GM12878 (cell line): Measurements from ENCODE around the gene SPATA32. TPM values are rescaled to one million over a fixed set of nuclear protein-coding genes. Genes with fewer than 3 reads are reported as not detected.

ENCODE experiments used
- ATAC-seq: fragments of 200-7000 bp; cut with Tn5 transposase; 3 replicates; pipeline ENCODE4 v1.9.1; 2020; ENCODE audit warnings: mild to moderate bottlenecking, moderate library complexity
- BruUV-seq: library from RNA; stranded (reverse); fragments of 400-500 nt; replicated peaks from 2 replicates; lab custom pipeline; 2021; lab: Mats Ljungman, UMichigan
- CTCF ChIA-PET: fragments of 300-600 bp; sonication (Branson Sonifier 250); formaldehyde crosslinking; extraction: SDS; loops from one replicate; lab custom pipeline; 2021; ENCODE audit warnings: inconsistent platforms; lab: Yijun Ruan, JAX
- POLR2A ChIA-PET: fragments of 350-600 bp; formaldehyde crosslinking; extraction: SDS; loops from one replicate; lab custom pipeline; 2021; ENCODE audit warnings: inconsistent platforms; lab: Charles Lee
- RAD21 ChIA-PET: fragments of 300-600 bp; sonication (Branson Sonifier 250); formaldehyde crosslinking; loops from one replicate; lab custom pipeline; 2023; ENCODE audit warnings: antibody characterized with exemption; ENCODE audit not compliant: unreplicated experiment; lab: Charles Lee
- SMC1A ChIA-PET: fragments of 300-600 bp; sonication (Branson Sonifier 250); formaldehyde crosslinking; loops from one replicate; lab custom pipeline; 2023; ENCODE audit not compliant: unreplicated experiment, uncharacterized antibody; lab: Charles Lee
- DNase-seq: peaks from one replicate; pipeline ENCODE4 v3.0.0-alpha.2; 2011; ENCODE audit warnings: low read depth, low spot score
- FAIRE-seq: peaks from 3 replicates; lab custom pipeline; 2011; peaks lifted over from hg19 to GRCh38; lab: Jason Lieb, UNC
- H2AFZ ChIP-seq: 2 replicates; pipeline ENCODE4 v1.6.0; 2011; ENCODE audit warnings: low read depth, low read length, control low read depth; ENCODE audit not compliant: control insufficient read depth
- H3K27ac ChIP-seq: 2 replicates; pipeline ENCODE4 v1.5.1; 2011; ENCODE audit warnings: control low read depth; ENCODE audit not compliant: control insufficient read depth, insufficient read depth
- H3K27me3 ChIP-seq, 2 experiments: replicated peaks in 1 of 2; 2 replicates each; pipeline versions ENCODE4 v1.6.0 to v1.6.1; 2011; ENCODE audit warnings: low read length in 1 of 2; ENCODE audit not compliant: control insufficient read depth in 2 of 2, insufficient read depth in 2 of 2
- H3K36me3 ChIP-seq, 2 experiments: 2 replicates each; pipeline ENCODE4 v1.5.1; 2011; ENCODE audit warnings: low read length in 1 of 2; ENCODE audit not compliant: control insufficient read depth in 2 of 2, insufficient read depth in 2 of 2
- H3K4me1 ChIP-seq: 2 replicates; pipeline ENCODE4 v1.6.1; 2011; ENCODE audit warnings: mild to moderate bottlenecking, low read length, moderate library complexity, mixed read lengths; ENCODE audit not compliant: control insufficient read depth, insufficient read depth
- H3K4me2 ChIP-seq: 2 replicates; pipeline ENCODE4 v1.6.0; 2011; ENCODE audit warnings: control low read depth; ENCODE audit not compliant: control insufficient read depth, insufficient read depth
- H3K4me3 ChIP-seq: fragments of 200-600 bp; sonication (generic); 2 replicates; pipeline ENCODE4 v1.5.1; 2016
- H3K79me2 ChIP-seq: 2 replicates; pipeline ENCODE4 v1.6.0; 2011; ENCODE audit warnings: low read length; ENCODE audit not compliant: control insufficient read depth, insufficient read depth
- H3K9ac ChIP-seq: 2 replicates; pipeline ENCODE4 v1.8.0; 2011; ENCODE audit warnings: low read length, control low read depth, mixed read lengths; ENCODE audit not compliant: control insufficient read depth, insufficient read depth
- H3K9me3 ChIP-seq: replicated peaks from 3 replicates; pipeline ENCODE4 v1.5.1; 2011; ENCODE audit warnings: mild to moderate bottlenecking, low read length; ENCODE audit not compliant: control insufficient read depth, insufficient read depth
- H4K20me1 ChIP-seq: 2 replicates; pipeline ENCODE4 v1.6.0; 2011; ENCODE audit not compliant: control insufficient read depth, insufficient read depth
- BACH1 ChIP-seq: fragments of 450-650 bp; IDR thresholded peaks from 2 replicates; pipeline ENCODE4 v1.6.1; 2017; ENCODE audit warnings: mild to moderate bottlenecking, borderline replicate concordance
- CBX5 ChIP-seq: sonication (generic); IDR thresholded peaks from 2 replicates; pipeline ENCODE4 v1.6.1; 2016; ENCODE audit warnings: low read depth, moderate library complexity, mild to moderate bottlenecking, inconsistent platforms
- CREM ChIP-seq: IDR thresholded peaks from 2 replicates; pipeline ENCODE4 v1.6.1; 2014; ENCODE audit warnings: antibody characterized with exemption, low read depth
- EGR1 ChIP-seq, 2 experiments: IDR thresholded peaks; 1 replicate in 1 of 2; 2 replicates in 1 of 2; pipeline ENCODE4 v1.6.1; 2011 to 2012; ENCODE audit warnings: low read depth in 2 of 2, low read length in 2 of 2, borderline replicate concordance in 1 of 2, mild to moderate bottlenecking in 1 of 2, moderate library complexity in 1 of 2
- ELK1 ChIP-seq: IDR thresholded peaks from 2 replicates; pipeline ENCODE4 v1.6.1; 2012; ENCODE audit warnings: low read depth, low read length, improper control_type of control experiment
- EP300 ChIP-seq, 2 experiments: fragments of 150-350 bp in 1 of 2; IDR thresholded peaks; 2 replicates each; pipeline ENCODE4 v1.6.1; 2011 to 2012; ENCODE audit warnings: low read depth in 2 of 2, low read length in 2 of 2, borderline replicate concordance in 1 of 2, improper control_type of control experiment in 1 of 2, inconsistent platforms in 1 of 2; ENCODE audit not compliant: control insufficient read depth in 1 of 2
- IRF3 ChIP-seq: fragments of 450-650 bp; IDR thresholded peaks from 2 replicates; pipeline ENCODE4 v1.6.1; 2014; ENCODE audit warnings: mild to moderate bottlenecking
- IRF4 ChIP-seq: IDR thresholded peaks from 2 replicates; pipeline ENCODE4 v1.6.1; 2011; ENCODE audit warnings: low read depth, low read length
- MEF2A ChIP-seq: IDR thresholded peaks from 2 replicates; pipeline ENCODE4 v1.6.1; 2011; ENCODE audit warnings: low read depth, mild to moderate bottlenecking, low read length, moderate library complexity; ENCODE audit not compliant: insufficient read depth
- MEF2B ChIP-seq: fragments of 450-650 bp; IDR thresholded peaks from 2 replicates; pipeline ENCODE4 v1.6.1; 2018; ENCODE audit warnings: mild to moderate bottlenecking, moderate library complexity; ENCODE audit not compliant: partially characterized antibody, poor library complexity, severe bottlenecking
- PAX8 ChIP-seq: fragments of 450-650 bp; IDR thresholded peaks from 2 replicates; pipeline ENCODE4 v1.6.1; 2017; ENCODE audit warnings: mild to moderate bottlenecking, moderate library complexity
- POLR2A ChIP-seq: IDR thresholded peaks from 2 replicates; pipeline ENCODE4 v1.6.1; 2011; ENCODE audit warnings: low read depth, mild to moderate bottlenecking, low read length
- RBBP5 ChIP-seq: fragments of 200-600 bp; sonication (generic); conservative IDR thresholded peaks from 2 replicates; pipeline ENCODE4 v1.6.1; 2016
- RELA ChIP-seq: fragments of 450-650 bp; IDR thresholded peaks from 2 replicates; pipeline ENCODE4 v1.8.0; 2014; ENCODE audit warnings: borderline replicate concordance; ENCODE audit not compliant: partially characterized antibody
- SIX5 ChIP-seq: IDR thresholded peaks from 2 replicates; pipeline ENCODE4 v1.6.1; 2011; ENCODE audit warnings: mild to moderate bottlenecking, low read depth, low read length, moderate library complexity; ENCODE audit not compliant: severe bottlenecking
- STAT1 ChIP-seq: fragments of 450-650 bp; conservative IDR thresholded peaks from 2 replicates; pipeline ENCODE4 v1.6.1; 2014; ENCODE audit warnings: antibody characterized with exemption, mild to moderate bottlenecking
- TARDBP ChIP-seq: IDR thresholded peaks from 2 replicates; pipeline ENCODE4 v1.6.1; 2016; ENCODE audit warnings: borderline replicate concordance
- TCF7 ChIP-seq: IDR thresholded peaks from 2 replicates; pipeline ENCODE4 v1.6.1; 2014; ENCODE audit warnings: antibody characterized with exemption, borderline replicate concordance
- ZNF207 ChIP-seq: fragments of 450-650 bp; IDR thresholded peaks from 2 replicates; pipeline ENCODE4 v1.6.1; 2014; ENCODE audit warnings: antibody characterized with exemption, mild to moderate bottlenecking, borderline replicate concordance
- WGBS: methylation state at CpG from one replicate; pipeline ENCODE4 v1.1.6; 2016; ENCODE audit warnings: low lambda C conversion rate; ENCODE audit not compliant: insufficient replicate concordance, insufficient coverage; ENCODE audit errors: missing lambda C conversion rate; 5-methylcytosine and 5-hydroxymethylcytosine counted together
- in situ Hi-C: fragments of 300-500 bp; cut with MboI; formaldehyde crosslinking; loops from 9 replicates; pipeline ENCODE4 v1.14.3; 2018; ENCODE audit warnings: mixed read lengths
- intact Hi-C: fragments of 100-400 bp; cut with micrococcal nuclease; formaldehyde crosslinking; loops from one replicate; pipeline ENCODE4 v1.14.2; 2022; ENCODE audit not compliant: unreplicated experiment
- polyA plus RNA-seq, 11 experiments: library from polyadenylated mRNA; depleted of rRNA in 4 of 11; unstranded in 6 of 11; stranded (reverse) in 5 of 11; fragments of >200 nt; fragmentation: Nextera tagmentation in 4 of 11; fragmentation: Illumina TruSeq in 1 of 11; extraction: Ambion mirVana in 4 of 11; extraction: Trizol in 1 of 11; gene quantifications; 1 replicate in 1 of 11; 2 replicates in 10 of 11; pipeline versions ENCODE4 v1.2.1 to v1.2.3, GENCODE V29; 2011 to 2016; ENCODE audit warnings: inconsistent platforms in 2 of 11, missing spikeins in 2 of 11, low read depth in 1 of 11
- total RNA-seq, 4 experiments: library from RNA; depleted of rRNA in 3 of 4; stranded (reverse); fragments of >200 nt in 3 of 4; fragmentation: Illumina TruSeq in 1 of 4; extraction: Trizol in 1 of 4; gene quantifications; 2 replicates each; pipeline versions ENCODE4 v1.2.1 to v1.2.3, GENCODE V29; 2013 to 2021
- TF ChIP-seq, protein P1 (sequence below): IDR thresholded peaks from 2 replicates; pipeline ENCODE4 v1.6.1; 2011; ENCODE audit warnings: mild to moderate bottlenecking, low read depth, low read length, moderate library complexity; ENCODE audit not compliant: insufficient replicate concordance

SPATA32 gene
- total and polyA plus RNA-seq, 10 of the 15 experiments (the other 5 are each of a cell fraction or from before 2014, with no cell fraction given), result 0.03 to 0.35 (median 0.11) TPM; not detected in 3

DNA sequence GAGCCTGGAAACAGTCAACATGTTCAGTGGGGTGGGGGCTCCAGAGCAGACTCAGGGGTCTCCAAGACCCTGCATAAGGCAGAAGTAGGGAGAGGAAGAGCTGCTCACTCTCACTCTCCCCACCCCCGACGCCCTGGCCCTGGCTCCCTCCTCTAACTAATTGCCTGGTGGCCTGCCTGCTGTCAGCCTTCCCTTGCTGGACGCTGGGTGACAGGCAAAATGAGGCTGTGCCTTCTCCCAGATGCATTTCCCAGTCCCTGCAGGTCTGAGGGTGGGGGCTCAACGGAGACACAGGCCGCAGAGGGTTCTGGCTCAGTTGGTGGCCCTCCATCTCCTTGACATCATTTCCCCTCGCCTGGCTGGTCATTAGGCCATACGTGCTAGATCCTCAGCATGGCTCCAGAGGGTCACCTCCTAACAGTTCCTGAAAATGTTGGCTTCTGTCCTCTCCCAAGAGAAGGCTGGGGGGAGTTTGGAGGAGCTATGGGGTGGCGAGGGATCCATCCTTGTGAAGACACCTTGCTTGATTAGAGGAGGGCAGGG, 38.8 kb downstream of the SPATA32 start:
- Histone ChIP-seq H3K4me1 (peaks cover 51% of the 10 kb centered on the region), H3K9me3 (no peaks in the 10 kb centered on the region), H3K4me3 (peak overlapping the region; percentile 89), H3K27ac (peak overlapping the region; percentile 100), H3K79me2 (peaks cover 68% of the 10 kb centered on the region), H2AFZ (no peak overlapping the region), H3K4me2 (peak overlapping the region; percentile 100), H3K36me3 (no peaks in the 10 kb centered on the region), H3K27me3 (no peaks in the 10 kb centered on the region), H3K9ac (peak overlapping the region; percentile 92), H4K20me1 (no peaks in the 10 kb centered on the region)
- FAIRE-seq (no peak), DNase-seq (no peak), ATAC-seq (no peak)
- WGBS, result under 1% methylated on average over 8 of the region's 8 CpGs
- in situ Hi-C loops, result no loop called here
- POLR2A ChIA-PET, result interaction anchor here (1.0 to 11.4 kb wide), 6 partner anchors 8 to 190 kb away, joined by 3 to 140 read pairs (median 6); partner anchors contain the start of genes HEXIM2 and MAP3K14
- SMC1A ChIA-PET, result interaction anchor here (1.1 to 6.4 kb wide), 6 partner anchors 9 to 164 kb away, joined by 3 to 66 read pairs (median 7); partner anchors contain the start of gene ACBD4
- intact Hi-C loops, result loop anchor here (5.0 kb wide), 1 partner anchor 54 kb away; no protein-coding TSS in a partner anchor
- CTCF ChIA-PET, result interaction anchor here (0.5 to 10.0 kb wide), 8 partner anchors 10 to 896 kb away, joined by 3 to 429 read pairs (median 4); partner anchors contain the start of gene ACBD4
- RAD21 ChIA-PET, result interaction anchor here (1.2 to 5.8 kb wide), 5 partner anchors 9 to 93 kb away, joined by 3 to 225 read pairs (median 4); no protein-coding TSS in a partner anchor
- BruUV-seq, result no TSS peak
- no peak; the same call in 1 of the 2 replicates for TF ChIP-seq BACH1
- TF ChIP-seq MEF2A, result no peak
- no peak for TF ChIP-seq CBX5
- no peak for TF ChIP-seq TARDBP
- no peak for TF ChIP-seq PAX8
- TF ChIP-seq MEF2B, result no peak
- TF ChIP-seq IRF4, result no peak
- TF ChIP-seq, protein P1, sequence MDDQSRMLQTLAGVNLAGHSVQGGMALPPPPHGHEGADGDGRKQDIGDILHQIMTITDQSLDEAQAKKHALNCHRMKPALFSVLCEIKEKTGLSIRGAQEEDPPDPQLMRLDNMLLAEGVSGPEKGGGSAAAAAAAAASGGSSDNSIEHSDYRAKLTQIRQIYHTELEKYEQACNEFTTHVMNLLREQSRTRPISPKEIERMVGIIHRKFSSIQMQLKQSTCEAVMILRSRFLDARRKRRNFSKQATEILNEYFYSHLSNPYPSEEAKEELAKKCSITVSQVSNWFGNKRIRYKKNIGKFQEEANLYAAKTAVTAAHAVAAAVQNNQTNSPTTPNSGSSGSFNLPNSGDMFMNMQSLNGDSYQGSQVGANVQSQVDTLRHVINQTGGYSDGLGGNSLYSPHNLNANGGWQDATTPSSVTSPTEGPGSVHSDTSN, result no peak
- TF ChIP-seq RELA, result no peak
- no peak for TF ChIP-seq TCF7
- peak; percentile 1; the same call in 1 of the 2 replicates for TF ChIP-seq POLR2A
- no peak for TF ChIP-seq EP300 (IDR thresholded peaks at IDR 0.05; ENCODE audit: borderline replicate concordance in 1 of 2, control insufficient read depth in 1 of 2, low read depth in 2 of 2, low read length in 2 of 2)
- TF ChIP-seq SIX5, result no peak
- no peak for TF ChIP-seq ZNF207
- no peak for TF ChIP-seq ELK1
- no peak for TF ChIP-seq CREM
- TF ChIP-seq STAT1, result no peak
- TF ChIP-seq EGR1 (IDR thresholded peaks at IDR 0.05; ENCODE audit: borderline replicate concordance in 1 of 2, low read depth in 2 of 2, low read length in 2 of 2), result 0 out of 3 replicates have a peak, but pooled peaks of 1 of the 2 experiments have one; percentile 3
- no peak for TF ChIP-seq IRF3
- TF ChIP-seq RBBP5, result no peak
